GM23338 (cell line): ENCODE results near the gene NRN1L. TPM values are rescaled to one million over a fixed set of nuclear protein-coding genes. Genes with fewer than 3 reads are reported as not detected.

Source experiments
- ATAC-seq: fragments of 200-7000 bp; cut with Tn5 transposase; 3 replicates; pipeline ENCODE4 v1.9.1; 2020
- DNase-seq: peaks from one replicate; pipeline ENCODE4 v3.0.0-alpha.2; 2015; ENCODE audit warnings: low spot score
- H2AFZ ChIP-seq: fragments of 200-600 bp; sonication (generic); 2 replicates; pipeline ENCODE4 v1.8.0; 2016; ENCODE audit warnings: antibody characterized with exemption, mild to moderate bottlenecking, moderate library complexity
- H3F3A ChIP-seq: fragments of 200-600 bp; sonication (generic); replicated peaks from 2 replicates; pipeline ENCODE4 v1.8.0; 2017; ENCODE audit warnings: antibody characterized with exemption, mixed run types, low read depth
- H3K27ac ChIP-seq: fragments of 200-600 bp; sonication (generic); 2 replicates; pipeline ENCODE4 v1.6.1; 2016; ENCODE audit warnings: low read depth
- H3K27me3 ChIP-seq: fragments of 200-600 bp; sonication (generic); 2 replicates; pipeline ENCODE4 v1.8.0; 2016; ENCODE audit warnings: mild to moderate bottlenecking, mixed run types, moderate library complexity; ENCODE audit not compliant: insufficient read depth
- H3K36me3 ChIP-seq: fragments of 200-600 bp; sonication (generic); 2 replicates; pipeline ENCODE4 v1.8.0; 2016; ENCODE audit warnings: mild to moderate bottlenecking; ENCODE audit not compliant: insufficient read depth
- H3K4me1 ChIP-seq: fragments of 200-600 bp; sonication (generic); 2 replicates; pipeline ENCODE4 v1.8.0; 2016; ENCODE audit warnings: mild to moderate bottlenecking, moderate library complexity; ENCODE audit not compliant: insufficient read depth
- H3K4me2 ChIP-seq: fragments of 200-600 bp; sonication (generic); 2 replicates; pipeline ENCODE4 v1.7.1; 2017; ENCODE audit warnings: mixed run types
- H3K4me3 ChIP-seq: fragments of 200-600 bp; sonication (generic); 2 replicates; pipeline ENCODE4 v1.6.1; 2016; ENCODE audit warnings: mixed run types
- H3K79me2 ChIP-seq: fragments of 200-600 bp; sonication (generic); replicated peaks from 2 replicates; pipeline ENCODE4 v1.8.0; 2017; ENCODE audit warnings: mild to moderate bottlenecking; ENCODE audit not compliant: insufficient read depth
- H3K9me2 ChIP-seq: fragments of 200-600 bp; sonication (generic); 2 replicates; pipeline ENCODE4 v1.8.0; 2017; ENCODE audit not compliant: insufficient read depth
- H4K20me1 ChIP-seq: fragments of 200-600 bp; sonication (generic); replicated peaks from 2 replicates; pipeline ENCODE4 v1.8.0; 2017; ENCODE audit warnings: mild to moderate bottlenecking; ENCODE audit not compliant: insufficient read depth
- H3K27ac Mint-ChIP-seq: 2 replicates; pipeline ENCODE4 v1.8.0; 2020; ENCODE audit warnings: inconsistent platforms, mild to moderate bottlenecking, moderate library complexity, mixed read lengths
- H3K27me3 Mint-ChIP-seq: 3 replicates; pipeline ENCODE4 v1.8.0; 2022; ENCODE audit warnings: low read depth, mild to moderate bottlenecking, moderate library complexity, mixed read lengths, inconsistent platforms; ENCODE audit not compliant: insufficient read depth, poor library complexity
- H3K36me3 Mint-ChIP-seq: 3 replicates; pipeline ENCODE4 v1.8.0; 2021; ENCODE audit warnings: low read depth, mild to moderate bottlenecking, inconsistent platforms, moderate library complexity, mixed read lengths
- H3K4me1 Mint-ChIP-seq: 3 replicates; pipeline ENCODE4 v1.8.0; 2020; ENCODE audit warnings: mild to moderate bottlenecking, inconsistent platforms, mixed read lengths
- H3K4me3 Mint-ChIP-seq: 3 replicates; pipeline ENCODE4 v1.8.0; 2021; ENCODE audit warnings: moderate library complexity, mild to moderate bottlenecking, inconsistent platforms, mixed read lengths
- H3K9me3 Mint-ChIP-seq: 3 replicates; pipeline ENCODE4 v1.8.0; 2020; ENCODE audit warnings: moderate library complexity, mild to moderate bottlenecking, inconsistent platforms, mixed read lengths
- CREB1 ChIP-seq: fragments of 250-450 bp; sonication (Bioruptor Pico); IDR thresholded peaks from 2 replicates; pipeline ENCODE4 v1.5.0; 2020; ENCODE audit warnings: low read depth, mild to moderate bottlenecking, moderate library complexity
- CTCF ChIP-seq, 2 experiments: fragments of 200-600 bp in 1 of 2; sonication (generic) in 1 of 2; conservative IDR thresholded peaks; 2 replicates each; pipeline versions ENCODE4 v1.5.1 to v1.6.1; 2016 to 2017; ENCODE audit warnings: antibody characterized with exemption in 2 of 2, low read depth in 2 of 2, mild to moderate bottlenecking in 2 of 2, moderate library complexity in 1 of 2
- ETS1 ChIP-seq: IDR thresholded peaks from 2 replicates; pipeline ENCODE4 v1.6.1; 2016; ENCODE audit warnings: antibody characterized with exemption
- EZH2 ChIP-seq: fragments of 200-600 bp; sonication (generic); IDR thresholded peaks from one replicate; pipeline ENCODE4 v1.8.0; 2017; ENCODE audit warnings: antibody characterized with exemption, mild to moderate bottlenecking, low read depth; ENCODE audit not compliant: unreplicated experiment
- EZH2phosphoT487 ChIP-seq: fragments of 200-600 bp; sonication (generic); IDR thresholded peaks from one replicate; pipeline ENCODE4 v1.8.1; 2018; ENCODE audit warnings: antibody characterized with exemption; ENCODE audit not compliant: unreplicated experiment
- JUNB ChIP-seq: IDR thresholded peaks from one replicate; pipeline ENCODE4 v1.6.1; 2016; ENCODE audit warnings: antibody characterized with exemption; ENCODE audit not compliant: unreplicated experiment
- NANOG ChIP-seq: IDR thresholded peaks from 2 replicates; pipeline ENCODE4 v1.6.1; 2016; ENCODE audit warnings: antibody characterized with exemption, borderline replicate concordance
- POLR2AphosphoS5 ChIP-seq: IDR thresholded peaks from 2 replicates; pipeline ENCODE4 v1.6.1; 2016; ENCODE audit warnings: antibody characterized with exemption, low read depth
- STAT1 ChIP-seq: IDR thresholded peaks from one replicate; pipeline ENCODE4 v1.6.1; 2016; ENCODE audit warnings: antibody characterized with exemption; ENCODE audit not compliant: unreplicated experiment
- ZNF114 ChIP-seq: fragments of 250-450 bp; sonication (Bioruptor Pico); IDR thresholded peaks from 2 replicates; pipeline ENCODE4 v1.5.0; 2020; ENCODE audit warnings: mild to moderate bottlenecking, moderate library complexity
- ZNF331 ChIP-seq: fragments of 250-450 bp; sonication (Bioruptor Pico); IDR thresholded peaks from 2 replicates; pipeline ENCODE4 v1.5.0; 2020; ENCODE audit warnings: low read depth, mild to moderate bottlenecking, moderate library complexity
- ZNF462 ChIP-seq: fragments of 250-450 bp; sonication (Bioruptor Pico); IDR thresholded peaks from 2 replicates; pipeline ENCODE4 v1.5.0; 2020; ENCODE audit warnings: mild to moderate bottlenecking, moderate library complexity
- polyA plus RNA-seq: library from polyadenylated mRNA; unstranded; fragments of >200 nt; fragmentation: Nextera tagmentation; extraction: Ambion mirVana; gene quantifications from 2 replicates; pipeline ENCODE4 v1.2.1, GENCODE V29; 2016
- total RNA-seq: library from RNA; depleted of rRNA; stranded (reverse); fragments of >200 nt; shearing (Covaris generic); gene quantifications from 2 replicates; pipeline ENCODE4 v1.2.3, GENCODE V29; 2014
- TF ChIP-seq, protein P1 (sequence below): IDR thresholded peaks from one replicate; pipeline ENCODE4 v1.6.1; 2018; ENCODE audit warnings: antibody characterized with exemption; ENCODE audit not compliant: unreplicated experiment

Gene NRN1L
- total and polyA plus RNA-seq, 2 experiments from 2014 or later = 14.0 to 26.1 TPM

- no peak for ATAC-seq
- Histone ChIP-seq H2AFZ (no peak overlapping the region), H3K79me2 (peaks cover 86% of the 10 kb centered on the region), H4K20me1 (peaks cover 53% of the 10 kb centered on the region), H3K4me2 (no peak overlapping the region), H3K4me3 (no peak overlapping the region), H3F3A (peaks cover 5% of the 10 kb centered on the region; the same call in 1 of the 2 replicates), H3K4me1 (peaks cover 12% of the 10 kb centered on the region), H3K36me3 (peaks cover 18% of the 10 kb centered on the region), H3K27ac (no peak overlapping the region), H3K27me3 (no peaks in the 10 kb centered on the region), H3K9me2 (no peaks in the 10 kb centered on the region)
- Mint-ChIP-seq H3K27ac (no peak overlapping the region), H3K27me3 (peaks cover 3% of the 10 kb centered on the region), H3K4me1 (peaks cover 30% of the 10 kb centered on the region), H3K36me3 (peaks cover 52% of the 10 kb centered on the region), H3K9me3 (no peaks in the 10 kb centered on the region), H3K4me3 (no peak overlapping the region)
- TF ChIP-seq STAT1 (no peak), ZNF114 (CRISPR knock-in tag) (no peak), EZH2 (no peak), ZNF462 (CRISPR knock-in tag) (no peak), POLR2AphosphoS5 (no peak), JUNB (no peak), EZH2phosphoT487 (no peak), ETS1 (no peak), NANOG (no peak), ZNF331 (CRISPR knock-in tag) (no peak), CREB1 (CRISPR knock-in tag) (no peak), CTCF (conservative IDR thresholded peaks at IDR 0.05; ENCODE audit: low read depth in 2 of 2) (no peak)
- TF ChIP-seq, protein P1, sequence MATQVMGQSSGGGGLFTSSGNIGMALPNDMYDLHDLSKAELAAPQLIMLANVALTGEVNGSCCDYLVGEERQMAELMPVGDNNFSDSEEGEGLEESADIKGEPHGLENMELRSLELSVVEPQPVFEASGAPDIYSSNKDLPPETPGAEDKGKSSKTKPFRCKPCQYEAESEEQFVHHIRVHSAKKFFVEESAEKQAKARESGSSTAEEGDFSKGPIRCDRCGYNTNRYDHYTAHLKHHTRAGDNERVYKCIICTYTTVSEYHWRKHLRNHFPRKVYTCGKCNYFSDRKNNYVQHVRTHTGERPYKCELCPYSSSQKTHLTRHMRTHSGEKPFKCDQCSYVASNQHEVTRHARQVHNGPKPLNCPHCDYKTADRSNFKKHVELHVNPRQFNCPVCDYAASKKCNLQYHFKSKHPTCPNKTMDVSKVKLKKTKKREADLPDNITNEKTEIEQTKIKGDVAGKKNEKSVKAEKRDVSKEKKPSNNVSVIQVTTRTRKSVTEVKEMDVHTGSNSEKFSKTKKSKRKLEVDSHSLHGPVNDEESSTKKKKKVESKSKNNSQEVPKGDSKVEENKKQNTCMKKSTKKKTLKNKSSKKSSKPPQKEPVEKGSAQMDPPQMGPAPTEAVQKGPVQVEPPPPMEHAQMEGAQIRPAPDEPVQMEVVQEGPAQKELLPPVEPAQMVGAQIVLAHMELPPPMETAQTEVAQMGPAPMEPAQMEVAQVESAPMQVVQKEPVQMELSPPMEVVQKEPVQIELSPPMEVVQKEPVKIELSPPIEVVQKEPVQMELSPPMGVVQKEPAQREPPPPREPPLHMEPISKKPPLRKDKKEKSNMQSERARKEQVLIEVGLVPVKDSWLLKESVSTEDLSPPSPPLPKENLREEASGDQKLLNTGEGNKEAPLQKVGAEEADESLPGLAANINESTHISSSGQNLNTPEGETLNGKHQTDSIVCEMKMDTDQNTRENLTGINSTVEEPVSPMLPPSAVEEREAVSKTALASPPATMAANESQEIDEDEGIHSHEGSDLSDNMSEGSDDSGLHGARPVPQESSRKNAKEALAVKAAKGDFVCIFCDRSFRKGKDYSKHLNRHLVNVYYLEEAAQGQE = no peak
- DNase-seq = no peak
These were observed 22.8 kb upstream of the NRN1L start for GRCh38 chr16:67861877-67862276.
